Dedifferentiated amniotic fluid mesenchymal stem cell (primary cell): Measurements from ENCODE around the gene SSC4D.
"Not testable (repeated sequence)": the region's sequence is repeated elsewhere in the genome, so short reads cannot be mapped to it uniquely, and the experiment has no call there.

ENCODE experiments used
- DNase-seq: peaks from one replicate; pipeline ENCODE4 v3.0.0-alpha.2; 2016; ENCODE audit errors: extremely low spot score

The SSC4D gene

GRCh38 chr7:76383089-76383944 lies 26.2 kb downstream of the SSC4D start:
- no peak for DNase-seq

GRCh38 chr7:76381814-76382213 lies 27.7 kb downstream of the SSC4D start:
- no peak for DNase-seq

DNA sequence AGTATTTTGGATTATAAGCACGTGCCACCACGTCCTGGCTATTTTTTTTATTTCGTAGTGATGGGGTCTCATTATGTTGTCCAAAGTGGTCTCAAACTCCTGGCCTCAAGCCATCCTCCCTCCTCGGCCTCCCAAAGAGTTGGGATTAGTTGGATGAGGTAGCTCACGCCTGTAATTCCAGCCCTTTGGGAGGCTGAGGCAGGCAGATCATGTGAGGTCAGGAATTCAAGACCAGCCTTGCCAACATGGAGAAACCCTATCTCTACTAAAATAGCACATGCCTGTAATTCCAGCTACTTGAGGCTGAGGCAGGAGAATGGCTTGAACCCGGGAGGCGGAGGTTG lies 28.9 kb downstream of the SSC4D start:
- no peak for DNase-seq

- DNase-seq: no peak
These were observed 32.1 kb downstream of the SSC4D start for GRCh38 chr7:76377186-76377918.

GRCh38 chr7:76375251-76375650 lies 34.2 kb downstream of the SSC4D start:
- DNase-seq: no peak

DNA sequence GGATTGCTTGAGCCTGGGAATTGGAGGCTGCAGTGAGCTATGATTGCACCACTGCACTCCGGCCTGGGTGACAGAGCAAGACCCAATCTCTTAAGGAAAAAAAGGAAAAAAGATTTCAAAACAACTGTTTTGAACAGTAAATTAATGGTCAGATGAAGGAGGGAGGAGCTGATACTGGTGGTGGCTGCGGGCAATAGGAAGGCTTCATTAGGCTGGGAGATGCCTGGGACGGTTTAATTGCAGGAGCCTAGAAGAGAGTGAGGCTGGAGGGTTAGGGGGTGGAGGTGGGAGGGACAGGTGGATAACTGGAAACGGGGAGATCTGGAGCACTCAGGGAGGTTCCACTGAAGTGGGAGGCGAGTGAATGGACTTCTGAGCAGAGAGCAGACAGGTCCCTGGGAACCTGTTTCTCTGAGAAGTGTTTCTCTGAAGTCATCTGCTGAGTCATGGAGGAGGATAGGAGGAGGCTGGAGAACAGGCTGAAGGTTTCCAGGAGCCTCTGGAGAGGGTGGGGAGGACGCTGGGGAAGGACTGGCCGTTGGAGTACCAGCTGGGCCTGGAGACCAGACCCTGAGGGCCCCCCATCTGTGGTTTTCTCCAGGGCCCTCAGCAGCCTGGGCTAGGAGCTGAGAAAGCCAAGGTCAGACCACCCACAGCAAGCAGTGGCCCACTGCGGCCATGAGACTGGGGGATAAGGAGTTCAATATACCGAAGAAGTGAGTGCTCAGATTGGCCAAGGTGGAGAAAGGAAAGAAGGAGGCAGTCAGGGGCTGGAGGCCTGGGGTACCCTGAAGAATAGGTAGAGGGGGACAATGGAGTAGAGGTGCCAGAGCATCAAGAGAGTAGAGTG lies 36.3 kb downstream of the SSC4D start:
- DNase-seq: peak; percentile 66

- DNase-seq: no peak
These were observed 38.1 kb downstream of the SSC4D start for GRCh38 chr7:76371396-76371795.

DNA sequence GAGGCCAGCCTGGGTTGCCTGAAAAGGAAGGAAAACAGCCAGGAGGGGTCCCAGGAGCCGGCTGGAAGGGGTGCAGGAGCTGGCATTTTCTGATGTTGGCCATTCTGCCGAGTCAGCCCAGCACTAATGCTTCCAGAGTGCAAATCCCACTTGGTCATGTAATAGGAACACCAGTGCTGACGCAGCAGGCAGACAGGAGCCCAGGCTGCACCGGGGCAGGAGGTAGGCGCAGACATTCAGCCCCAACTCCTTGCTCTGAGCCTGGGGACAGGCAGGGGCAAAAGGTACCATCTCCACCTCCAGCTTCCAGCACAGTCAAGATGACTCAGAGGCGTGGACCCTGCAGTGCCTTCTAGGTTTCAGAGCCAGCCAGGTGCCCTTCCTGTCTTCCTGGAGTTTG lies 40.5 kb downstream of the SSC4D start:
- no peak for DNase-seq

DNA sequence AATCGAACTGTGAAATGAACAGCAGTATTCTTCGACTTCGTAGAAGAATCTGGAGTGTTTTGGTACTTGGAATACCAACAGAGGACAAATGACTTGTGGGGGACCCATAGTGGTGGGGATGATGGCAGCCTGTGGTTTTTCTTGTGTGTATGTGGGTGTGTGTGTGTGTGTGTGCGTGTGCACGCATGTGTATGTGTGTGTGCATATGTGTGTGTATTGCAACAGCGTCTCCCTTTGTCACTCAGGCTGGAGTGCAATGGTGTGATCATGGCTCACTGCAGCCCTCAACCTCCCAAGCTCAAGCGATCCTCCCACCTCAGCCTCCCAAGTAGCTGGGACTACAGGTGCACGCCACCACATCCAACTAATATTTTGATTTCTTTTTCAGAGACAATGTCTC lies 41.3 kb downstream of the SSC4D start:
- DNase-seq: no peak

DNA sequence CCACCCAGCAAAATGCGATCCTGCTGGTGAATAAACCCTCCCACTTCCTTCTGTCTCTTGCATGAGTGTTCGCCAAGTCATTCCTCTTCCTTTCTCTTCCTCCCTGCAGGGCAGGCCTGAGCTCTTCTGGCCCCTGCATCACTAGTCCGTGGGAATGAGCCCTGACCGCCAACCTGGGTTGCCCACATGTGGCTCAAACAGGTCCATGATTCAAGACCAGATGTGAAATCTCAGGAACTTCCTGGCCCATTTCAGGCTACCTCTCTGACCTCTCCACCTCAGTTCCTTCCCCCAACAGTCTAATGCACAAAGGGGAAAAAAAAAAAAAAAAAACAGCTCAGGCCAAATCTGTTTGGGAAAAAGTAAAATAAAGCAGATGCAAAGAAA lies 45.3 kb downstream of the SSC4D start:
- DNase-seq: no peak

GRCh38 chr7:76363754-76364153 lies 45.7 kb downstream of the SSC4D start:
- not testable (repeated sequence) for DNase-seq

DNA sequence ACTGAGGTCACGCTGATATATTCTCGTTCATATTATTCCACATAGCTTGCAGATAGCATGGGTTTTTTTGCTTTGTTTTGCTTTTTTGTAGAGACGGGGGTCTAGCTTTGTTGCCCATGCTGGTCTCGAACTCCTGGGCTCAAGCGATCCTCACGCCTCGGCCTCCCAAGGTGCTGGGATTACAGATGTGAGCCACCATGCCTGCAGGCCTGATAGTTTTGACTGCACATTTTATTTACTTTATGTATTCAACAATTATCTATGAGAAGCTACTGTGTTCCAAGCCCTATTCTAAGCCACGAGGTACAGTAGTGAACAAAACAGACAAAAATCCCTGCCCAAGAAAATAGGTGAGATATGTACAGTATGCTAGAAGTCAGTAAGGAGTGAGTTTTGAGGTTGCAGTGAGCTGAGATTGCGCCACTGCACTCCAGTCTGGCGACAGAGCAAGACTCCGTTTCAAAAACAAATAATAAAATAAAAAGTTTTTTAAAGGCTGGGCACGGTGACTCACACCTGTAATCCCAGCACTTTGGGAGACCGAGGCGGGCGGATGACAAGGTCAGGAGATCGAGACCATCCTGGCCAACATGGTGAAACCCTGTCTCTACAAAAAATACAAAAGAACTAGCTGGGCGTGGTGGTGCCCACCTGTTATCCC lies 49.4 kb downstream of the SSC4D start:
- DNase-seq: no peak

- DNase-seq: peak; percentile 97
These were observed 50.2 kb downstream of the SSC4D start for GRCh38 chr7:76359111-76359977.

DNA sequence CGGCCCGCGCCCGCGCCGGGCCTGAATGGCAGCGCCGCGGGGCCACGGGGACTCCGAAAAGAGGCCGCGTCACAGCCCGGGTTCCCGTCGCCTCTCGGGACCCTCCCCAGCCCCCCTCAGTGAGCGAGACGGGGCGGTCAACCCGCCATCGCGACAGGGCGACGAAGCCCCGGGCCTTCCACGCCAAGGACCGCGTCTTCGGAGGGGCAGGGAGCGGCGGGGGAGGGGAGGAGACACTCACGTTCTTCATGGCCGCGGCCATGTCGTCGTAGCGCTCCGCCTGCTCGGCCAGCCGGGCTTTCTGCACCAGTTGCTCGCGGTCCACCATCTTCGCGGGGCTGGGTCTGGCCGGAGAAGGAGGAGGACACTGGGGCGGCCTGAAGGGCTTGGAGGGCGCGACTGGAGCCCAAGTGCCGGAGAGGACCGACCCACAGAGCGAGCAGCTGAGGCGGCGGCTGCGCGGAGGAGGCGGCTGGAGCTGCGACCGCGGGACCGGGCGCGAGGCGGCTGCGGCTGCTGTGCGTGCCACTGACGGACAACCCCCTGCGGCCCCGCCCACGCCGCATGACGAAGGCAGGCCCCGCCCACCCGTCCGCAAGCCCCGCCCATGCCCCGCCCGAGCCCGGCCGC lies 50.9 kb downstream of the SSC4D start, which contains the start of gene YWHAG:
TSS of gene YWHAG (minus strand) at position 511 of the 630 bp plus-strand sequence. CDS start at position 328, 183 bp downstream.
- DNase-seq: peak; percentile 80

DNA sequence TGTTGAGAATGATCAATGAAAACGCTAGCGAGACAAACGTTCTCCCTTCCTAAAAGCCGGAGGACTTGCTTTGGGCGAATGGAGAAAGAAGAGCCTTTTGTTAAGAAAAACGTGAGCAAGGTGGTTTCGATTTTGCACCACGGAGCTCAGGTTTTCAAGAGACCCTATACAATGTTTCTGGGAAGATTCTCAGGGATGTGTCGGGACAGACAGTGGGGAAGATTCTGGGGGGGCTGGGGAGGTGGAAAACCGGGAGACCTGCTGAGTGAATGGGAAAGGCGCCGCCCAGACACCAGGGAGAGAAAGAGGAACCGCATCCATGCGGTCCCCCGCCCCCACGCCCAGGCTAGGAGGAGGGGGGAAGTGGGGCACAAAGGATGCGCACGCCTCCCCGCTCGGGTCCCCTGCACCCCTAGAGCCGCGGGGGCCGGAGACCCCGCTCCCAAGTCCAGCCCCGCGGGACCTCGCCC lies 51.5 kb downstream of the SSC4D start:
- no peak for DNase-seq

- DNase-seq: no peak
These were observed 52.0 kb downstream of the SSC4D start for GRCh38 chr7:76357475-76358010.

GRCh38 chr7:76356823-76357222 lies 52.7 kb downstream of the SSC4D start:
- DNase-seq: no peak

GRCh38 chr7:76356115-76356514 lies 53.4 kb downstream of the SSC4D start:
- DNase-seq: no peak

DNA sequence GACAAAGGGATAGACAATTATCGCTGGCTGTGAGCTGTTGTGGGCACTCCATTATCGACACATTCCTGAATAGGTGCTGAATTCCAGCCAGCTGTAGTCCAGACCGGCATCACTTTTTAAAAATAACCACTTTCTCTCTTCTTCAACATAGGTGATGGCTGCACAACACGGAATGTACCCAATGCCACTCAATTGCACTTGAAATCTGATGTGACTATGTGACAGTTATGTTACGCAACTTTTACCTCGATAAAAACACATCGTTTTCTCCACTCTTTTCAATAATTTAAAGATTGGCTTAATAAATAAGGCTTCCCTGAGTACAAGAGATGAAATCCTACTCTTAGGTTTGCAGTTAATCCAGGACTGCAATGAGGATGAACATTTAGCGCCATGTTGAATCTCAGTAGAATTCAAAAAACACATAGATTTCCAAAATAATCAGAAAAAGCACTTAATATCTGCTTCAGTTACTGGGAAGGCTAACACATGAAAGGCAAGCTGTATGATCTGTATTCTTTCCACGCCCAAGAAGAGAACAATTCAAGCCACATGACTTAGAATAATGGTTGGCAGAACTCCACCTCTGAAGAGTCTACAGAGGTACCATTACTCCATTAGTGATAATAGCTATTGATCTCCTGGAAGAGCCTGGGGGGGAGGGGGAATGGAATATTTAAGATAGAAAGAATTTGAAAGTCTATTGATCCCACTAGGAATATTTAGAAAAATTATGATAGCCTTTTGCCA lies 54.3 kb downstream of the SSC4D start:
- DNase-seq: no peak
